Measurements from ENCODE around the gene SH3BGR.

The SH3BGR gene

GRCh38 chr21:39546522-39546921 lies 94.8 kb downstream of the SH3BGR start:
- DNase-seq (ENCODE audit: low spot score) = no peak

- DNase-seq (ENCODE audit: low spot score) = no peak
Measured at GRCh38 chr21:39552856-39553255, 101.1 kb downstream of the SH3BGR start.

DNA sequence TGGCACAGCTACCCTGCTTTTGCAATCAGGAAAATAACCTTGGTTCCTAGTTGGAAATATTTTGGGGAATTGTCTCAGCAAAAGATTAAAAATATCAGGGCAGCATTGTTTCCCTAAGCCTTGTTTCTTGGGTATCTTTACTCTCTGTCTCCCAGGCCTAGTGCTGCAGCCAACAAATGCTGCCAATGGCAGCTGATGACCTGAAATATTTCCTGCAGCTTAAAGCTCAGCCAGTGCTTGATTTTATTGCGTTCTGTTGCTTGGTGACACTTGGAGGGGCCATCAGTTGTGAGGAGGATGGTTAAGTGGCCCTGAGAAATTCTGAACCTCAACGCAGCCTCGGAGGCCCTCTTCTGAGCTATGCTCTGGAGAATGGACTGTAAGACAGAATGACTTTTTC lies 101.6 kb downstream of the SH3BGR start:
- no peak for DNase-seq (ENCODE audit: low spot score)

DNA sequence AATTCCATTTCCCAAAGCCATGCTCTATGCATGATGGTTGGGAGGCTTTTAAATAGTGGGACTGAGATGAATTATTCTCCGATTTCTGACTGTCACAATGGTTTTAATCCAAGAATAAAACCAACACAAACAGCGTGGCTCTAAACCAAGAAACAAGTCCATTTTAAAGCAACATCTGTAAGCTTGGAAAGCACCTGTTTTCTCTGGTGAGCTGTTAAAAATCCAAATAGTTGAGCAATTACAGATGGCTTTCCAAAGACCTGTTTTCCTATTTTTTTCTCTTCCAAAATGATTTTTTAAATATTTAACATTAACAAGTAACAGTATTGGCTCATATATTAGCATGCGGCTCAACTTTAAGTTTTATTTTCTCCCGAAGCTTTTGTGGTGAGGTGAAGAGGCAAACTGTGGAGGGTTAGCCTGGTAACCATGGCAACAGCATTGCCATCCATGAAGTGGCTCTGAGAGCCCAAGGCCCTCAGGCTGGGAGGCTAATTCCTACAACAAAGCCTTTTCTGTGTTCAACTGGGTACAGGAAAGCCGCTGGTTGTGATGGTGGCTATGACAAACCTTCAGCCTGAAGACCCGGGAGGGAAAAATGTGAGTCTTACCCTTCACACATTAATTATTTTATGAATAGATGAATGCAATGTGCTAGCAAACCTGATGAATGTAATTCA lies 104.3 kb downstream of the SH3BGR start:
- DNase-seq (ENCODE audit: low spot score) = no peak

GRCh38 chr21:39559511-39559910 lies 107.7 kb downstream of the SH3BGR start:
- no peak for DNase-seq (ENCODE audit: low spot score)

DNA sequence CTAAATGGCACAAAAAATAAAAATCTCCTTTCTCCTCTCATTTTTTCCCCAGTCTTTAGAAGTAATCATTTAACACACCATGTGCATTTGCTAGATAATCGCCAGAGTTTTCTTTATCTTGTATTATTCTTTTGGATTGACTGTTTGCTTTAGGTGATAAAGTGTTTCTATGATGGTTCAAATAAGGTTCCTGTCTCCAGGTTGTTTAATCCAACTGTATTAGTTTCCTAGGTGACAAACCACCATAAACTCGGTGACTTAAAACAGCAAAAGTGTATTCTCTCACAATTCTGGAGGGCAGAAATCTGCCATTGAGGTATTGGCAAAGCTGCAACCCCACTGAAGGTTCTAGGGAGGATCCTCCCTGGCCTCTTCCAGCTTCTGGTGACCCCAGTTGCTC lies 109.4 kb downstream of the SH3BGR start:
- no peak for DNase-seq (ENCODE audit: low spot score)

GRCh38 chr21:39562791-39563770 lies 111.3 kb downstream of the SH3BGR start:
- DNase-seq (ENCODE audit: low spot score) = no peak

DNA sequence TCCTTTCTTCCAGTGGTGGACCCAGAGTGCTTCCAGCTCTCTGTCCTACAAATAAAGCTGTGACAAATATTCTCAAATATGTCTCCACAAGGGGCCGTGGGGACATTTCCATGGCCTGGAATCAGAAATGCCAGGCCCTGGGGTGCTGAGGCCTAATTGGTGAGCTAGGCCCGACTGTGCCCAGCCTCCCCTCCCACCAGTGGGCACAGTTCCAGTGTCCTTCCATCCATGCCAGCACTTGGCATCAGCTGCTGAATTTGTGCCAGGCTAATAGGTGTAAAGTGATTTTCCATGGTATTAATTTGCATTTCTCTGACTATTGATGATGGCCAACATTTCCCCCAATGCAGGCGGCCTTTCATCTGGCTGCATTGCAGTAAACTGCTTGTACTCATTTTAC lies 112.4 kb downstream of the SH3BGR start:
- DNase-seq (ENCODE audit: low spot score) = no peak
